GM18873 (cell line): ENCODE results near the gene PRH2.

Experiments used
- ATAC-seq: cut with Tn5 transposase; IDR thresholded peaks from one replicate; pipeline ENCODE4 v1.9.1; 2021; ENCODE audit warnings: mild to moderate bottlenecking, moderate library complexity, moderate number of reproducible peaks; ENCODE audit not compliant: unreplicated experiment, low FRiP score

PRH2 gene

DNA sequence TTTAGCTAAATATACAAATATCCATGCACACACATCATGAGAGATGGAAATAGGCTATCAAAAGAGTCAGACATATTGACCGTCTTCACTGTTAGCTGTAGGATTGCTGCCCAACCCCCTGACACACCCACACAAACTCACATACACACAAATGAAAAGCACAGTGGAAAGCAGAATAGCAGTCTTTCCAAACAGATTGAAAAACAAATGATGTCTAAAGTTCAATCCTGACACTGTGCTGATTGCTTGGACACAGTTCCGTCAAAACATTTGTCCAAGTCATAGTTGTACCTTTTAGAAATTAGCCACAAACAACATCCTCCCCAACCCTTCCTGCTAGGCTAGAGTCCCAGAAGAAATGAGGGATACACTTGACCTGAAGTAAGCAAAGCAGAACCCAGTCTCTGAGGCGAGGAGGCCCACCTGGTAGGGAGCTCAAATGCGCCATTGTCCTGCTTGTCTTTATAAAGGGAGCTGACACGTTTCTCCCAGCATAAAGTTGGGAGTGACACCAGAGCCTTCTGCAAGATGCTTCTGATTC is at the start of gene PRH2:
TSS of gene PRH2 (plus strand) at position 491 of the 541 bp plus-strand sequence. CDS start at position 529, 38 bp downstream.
- no peak for ATAC-seq

DNA sequence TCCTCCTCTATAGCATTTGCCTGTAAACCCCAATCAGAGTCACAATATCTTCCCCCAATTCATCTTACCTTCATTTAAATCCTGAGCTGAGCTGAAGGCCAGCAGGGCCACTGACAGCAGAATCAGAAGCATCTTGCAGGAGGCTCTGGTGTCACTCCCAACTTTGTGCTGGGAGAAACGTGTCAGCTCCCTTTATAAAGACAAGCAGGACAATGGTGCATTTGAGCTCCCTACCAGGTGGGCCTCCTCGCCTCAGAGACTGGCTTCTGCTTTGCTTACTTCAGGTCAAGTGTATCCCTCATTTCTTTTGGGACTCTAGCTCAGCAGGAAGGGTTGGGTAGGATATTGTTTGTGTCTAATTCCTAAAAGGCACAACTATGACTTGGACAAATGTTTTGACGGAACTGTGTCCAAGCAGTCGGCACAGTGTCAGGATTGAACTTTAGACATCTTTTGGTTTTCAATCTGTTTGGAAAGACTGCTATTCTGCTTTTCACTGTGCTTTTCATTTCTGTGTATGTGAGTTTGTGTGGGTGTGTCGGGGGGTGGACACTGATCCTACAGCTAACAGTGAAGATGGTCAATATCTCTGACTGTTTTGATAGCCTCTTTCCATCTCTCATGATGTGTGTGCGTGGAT is 44.8 kb upstream of the PRH2 start, which contains the start of gene PRH1:
TSS of gene PRH1 (minus strand) at position 170 of the 640 bp plus-strand sequence. CDS start at position 132, 38 bp downstream.
- no peak for ATAC-seq

DNA sequence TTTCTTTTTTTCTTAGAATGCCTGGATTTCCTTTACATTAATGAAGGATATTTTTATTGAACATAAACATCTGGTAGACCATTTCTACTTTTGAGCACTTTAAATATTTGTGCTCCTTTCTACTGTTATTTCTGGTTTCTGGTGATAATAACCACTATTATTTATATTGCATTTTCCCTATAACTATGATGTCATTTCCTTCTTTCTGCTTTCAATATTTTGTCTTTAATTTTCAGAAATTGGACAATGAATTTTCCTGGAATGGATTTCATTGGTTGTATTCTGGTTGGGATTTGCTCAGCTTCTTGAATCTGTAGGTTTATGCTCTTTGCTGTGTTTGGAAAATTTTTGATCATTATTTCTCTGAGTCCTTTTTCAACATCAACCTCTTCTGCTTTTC is 39.8 kb upstream of the PRH2 start:
- no peak for ATAC-seq

DNA sequence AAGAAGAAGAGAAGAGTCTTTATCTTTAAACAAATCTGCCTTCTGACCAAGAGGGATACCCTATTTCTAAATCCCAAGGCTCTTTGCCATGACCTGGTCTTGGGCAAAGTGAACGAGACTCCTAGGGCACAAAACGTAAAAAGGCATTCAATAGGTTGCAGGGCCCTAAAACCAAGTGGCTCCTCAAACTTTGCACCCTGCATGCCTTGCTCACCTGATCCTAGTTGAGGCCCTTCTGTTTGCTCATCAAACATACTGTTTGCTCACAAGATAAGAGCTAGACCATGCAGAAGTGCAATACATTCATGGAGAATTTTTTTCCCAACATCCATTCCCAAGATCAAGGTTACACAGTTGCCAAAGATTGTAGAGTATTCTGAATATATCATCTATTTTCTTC is 37.1 kb upstream of the PRH2 start:
- no peak for ATAC-seq

DNA sequence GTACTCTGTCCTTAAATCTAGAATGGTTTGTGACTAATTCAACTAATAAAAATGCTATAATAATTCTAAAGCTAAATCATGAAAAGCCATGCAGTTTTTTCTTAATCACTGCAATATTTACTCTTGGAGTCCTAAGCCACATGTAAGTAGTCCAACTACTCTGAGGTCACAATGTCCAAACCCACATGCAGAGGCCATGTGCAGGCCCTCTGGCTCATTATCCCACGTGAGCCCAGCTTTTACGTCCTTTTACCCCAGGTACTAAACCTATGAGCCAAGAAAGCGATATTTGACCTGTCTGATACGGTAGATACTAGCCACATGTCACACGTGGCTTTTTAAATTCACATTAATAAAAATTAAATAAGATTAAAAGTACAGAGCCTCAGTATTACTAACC is 32.2 kb upstream of the PRH2 start:
- ATAC-seq, result no peak

DNA sequence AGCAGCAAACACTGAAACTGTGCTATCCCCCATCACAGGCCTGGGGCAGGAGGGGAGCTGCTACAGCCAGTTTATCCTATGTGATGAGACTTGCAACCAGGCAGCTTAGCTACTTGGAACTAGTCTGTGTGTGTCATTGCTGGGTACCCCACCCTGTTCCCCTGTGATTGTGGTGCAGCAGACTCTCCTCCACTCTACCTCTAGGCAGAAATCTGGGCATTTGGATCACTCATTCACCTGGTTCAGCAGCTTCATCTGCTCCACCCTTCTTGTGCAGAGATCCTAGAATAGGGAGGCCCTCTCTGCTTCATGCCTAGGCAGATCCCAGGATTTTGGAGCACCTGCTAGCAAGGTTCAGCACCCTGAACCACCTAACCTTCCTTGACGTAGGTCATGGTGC is 28.5 kb upstream of the PRH2 start:
- no peak for ATAC-seq

DNA sequence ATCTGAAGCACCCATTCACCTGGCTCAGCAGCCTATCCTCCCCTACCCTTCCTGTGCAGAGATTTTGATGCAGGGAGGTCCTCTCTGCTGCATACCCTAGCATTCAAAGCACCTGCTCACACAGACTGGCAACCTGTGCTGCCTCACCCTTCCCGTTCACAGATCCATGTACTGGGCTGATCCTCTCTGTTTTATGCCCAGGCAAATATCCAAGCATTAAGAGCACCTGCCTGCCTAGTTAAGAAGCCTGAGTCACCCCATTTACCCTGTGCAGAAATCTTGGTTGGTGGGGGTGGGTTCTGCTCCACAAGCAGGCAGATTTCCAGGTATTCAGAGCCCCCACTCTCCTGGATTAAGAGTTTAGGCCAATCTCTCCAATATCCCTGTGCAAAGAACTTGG is 28.1 kb upstream of the PRH2 start:
- ATAC-seq, result no peak

DNA sequence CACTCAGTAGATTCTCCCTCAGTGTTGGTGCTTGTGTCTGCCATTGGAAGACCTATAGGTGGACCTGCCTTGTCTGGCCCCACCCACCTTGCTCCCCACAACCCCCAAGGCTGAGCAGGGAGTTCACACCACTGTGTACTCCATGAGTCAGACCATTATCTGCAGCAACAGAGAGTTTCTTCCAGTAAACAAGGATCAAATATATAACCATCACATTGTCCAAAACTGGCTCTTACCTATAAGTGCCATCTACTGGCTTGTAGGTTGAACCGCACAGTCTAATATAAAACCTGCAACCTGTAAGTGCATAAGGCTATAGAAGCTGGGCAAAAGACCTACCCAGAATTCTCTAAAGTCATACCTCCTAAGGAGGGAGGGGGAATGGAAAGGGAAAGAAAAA is 27.6 kb upstream of the PRH2 start:
- ATAC-seq, result no peak

DNA sequence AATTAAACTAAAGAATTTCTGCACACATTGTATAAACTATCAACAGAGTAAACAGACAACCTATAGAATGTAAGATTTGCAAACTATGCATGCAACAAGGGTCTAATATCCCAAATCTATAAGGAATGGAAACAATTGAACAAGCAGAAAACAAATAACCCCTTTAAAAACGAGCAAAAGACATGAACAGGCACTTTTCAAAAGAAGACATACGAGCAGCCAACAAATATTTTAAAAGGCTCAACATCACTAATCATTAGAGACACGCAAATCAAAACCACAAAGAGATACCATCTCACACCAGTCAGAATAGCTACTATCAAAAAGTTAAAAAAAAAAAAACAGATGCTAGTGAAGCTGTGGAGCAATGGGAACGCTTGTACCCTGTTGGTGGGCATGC is 24.4 kb upstream of the PRH2 start:
- ATAC-seq, result no peak

DNA sequence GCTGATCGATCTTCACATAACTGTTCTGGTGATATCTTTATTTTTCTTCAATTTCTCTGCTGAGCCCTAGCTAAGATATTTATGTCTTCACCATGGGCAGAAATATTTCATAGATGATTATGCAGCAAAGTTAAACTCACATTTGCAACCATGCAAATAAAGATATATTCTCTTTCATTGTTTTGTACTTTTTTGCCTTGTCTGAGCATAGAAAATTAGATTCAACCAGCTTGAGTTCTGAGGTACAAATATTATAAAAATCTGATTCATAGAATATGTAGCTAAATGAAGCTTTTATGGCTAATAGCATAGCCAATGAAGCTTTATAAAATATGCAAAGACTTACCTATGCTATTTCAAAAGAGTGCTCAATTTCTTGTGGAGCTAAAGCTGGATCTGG is 19.6 kb upstream of the PRH2 start, which contains the start of gene TAS2R13:
TSS of gene TAS2R13 (minus strand) at position 101 of the 400 bp plus-strand sequence. CDS start 264 bp downstream, outside the sequence.
- no peak for ATAC-seq

DNA sequence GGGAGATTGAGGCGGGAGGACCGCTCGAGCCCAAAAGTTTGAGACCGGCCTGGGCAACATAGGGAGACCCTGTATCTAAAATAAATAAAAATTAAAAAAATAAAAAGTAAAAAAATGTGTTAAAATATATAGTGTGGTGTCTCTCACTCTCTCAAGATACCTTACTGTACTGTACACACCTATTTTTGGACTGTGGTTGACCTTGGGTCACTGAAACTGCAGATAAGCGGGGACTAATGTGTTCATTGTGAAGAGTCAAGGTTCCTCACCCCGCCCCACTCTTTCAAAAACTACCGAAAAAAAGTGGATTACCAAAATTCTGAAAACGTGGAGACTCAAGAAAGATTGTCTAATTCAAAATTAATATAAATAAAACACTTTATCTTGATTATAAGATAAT is 18.7 kb upstream of the PRH2 start:
- ATAC-seq, result no peak

DNA sequence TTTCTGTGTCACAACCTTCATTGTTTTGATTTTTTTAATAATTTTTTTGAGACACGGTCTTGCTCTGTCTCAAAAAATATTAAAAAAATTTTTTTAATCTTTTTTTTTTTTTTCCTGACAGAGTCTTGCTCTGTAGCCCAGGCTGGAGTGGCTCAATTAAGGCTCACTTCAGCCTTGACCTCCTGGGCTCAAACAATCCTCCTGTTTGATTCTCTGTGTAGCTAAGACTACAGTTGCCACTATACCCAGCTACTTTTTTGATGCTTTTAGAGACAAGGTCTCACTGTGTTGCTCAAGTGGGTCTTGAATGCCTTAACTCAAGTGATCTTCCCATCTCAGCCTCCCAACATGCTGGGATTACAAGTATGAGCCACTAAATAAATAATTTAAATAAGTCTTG is 9.2 kb upstream of the PRH2 start:
- ATAC-seq, result no peak

DNA sequence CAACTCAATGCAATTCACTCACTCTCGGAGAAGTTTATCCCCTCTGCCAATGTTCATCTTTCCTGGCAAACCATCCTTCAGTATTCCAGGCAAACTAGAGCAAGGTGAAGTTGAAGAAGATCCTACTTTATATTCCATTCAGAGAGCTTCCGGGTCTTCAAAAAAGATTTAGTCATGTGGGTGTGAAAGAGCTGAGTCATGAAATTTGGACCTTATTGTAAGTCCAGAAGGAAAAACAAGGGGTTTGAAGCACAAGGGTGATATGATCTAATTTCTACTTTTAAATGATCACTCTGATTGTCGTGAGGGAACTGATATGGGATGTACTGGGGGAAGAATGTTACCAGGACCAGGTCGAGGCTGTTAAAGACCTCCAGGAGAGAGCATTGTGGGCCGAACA is 2.8 kb upstream of the PRH2 start:
- ATAC-seq, result no peak

DNA sequence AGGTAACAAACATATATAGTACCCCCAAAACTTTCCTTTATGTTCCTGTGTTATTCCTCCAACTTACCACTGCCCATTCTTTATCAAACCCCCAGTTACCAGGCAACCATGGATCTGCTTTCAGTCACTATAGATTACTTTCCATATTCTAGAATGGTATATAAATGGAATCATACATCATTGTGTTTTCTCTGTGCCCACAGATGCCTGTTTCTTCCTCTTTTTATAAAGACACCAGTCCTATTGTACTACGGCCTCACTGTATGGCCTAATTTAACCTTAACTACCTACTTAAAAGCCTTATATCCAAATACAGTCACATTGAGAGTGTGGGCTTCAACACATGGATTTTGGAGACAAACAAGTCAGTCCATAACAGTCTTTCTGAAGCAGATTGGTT is 7.5 kb downstream of the PRH2 start:
- no peak for ATAC-seq

DNA sequence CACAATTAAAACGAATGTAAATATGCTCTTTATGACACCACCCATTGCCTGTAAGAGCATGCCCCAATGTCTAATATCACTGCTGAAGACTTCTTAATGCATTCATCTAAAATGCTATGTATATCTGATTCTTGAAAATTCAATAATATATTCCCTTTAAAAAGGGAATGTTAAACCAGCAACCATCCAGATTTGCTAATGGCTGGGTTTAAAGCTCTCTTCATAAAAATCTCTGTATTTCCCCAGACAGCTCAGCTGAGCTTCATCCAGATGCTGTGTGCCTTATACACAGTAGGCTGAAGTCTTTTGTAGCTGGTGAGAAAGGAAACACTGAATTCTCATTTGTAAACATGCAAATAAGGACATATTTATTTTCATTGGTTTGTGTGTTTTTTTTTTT is 10.1 kb downstream of the PRH2 start, which contains the start of gene TAS2R14:
TSS of gene TAS2R14 (minus strand) at position 101 of the 400 bp plus-strand sequence. CDS start at position 45, 56 bp downstream.
- ATAC-seq, result no peak

DNA sequence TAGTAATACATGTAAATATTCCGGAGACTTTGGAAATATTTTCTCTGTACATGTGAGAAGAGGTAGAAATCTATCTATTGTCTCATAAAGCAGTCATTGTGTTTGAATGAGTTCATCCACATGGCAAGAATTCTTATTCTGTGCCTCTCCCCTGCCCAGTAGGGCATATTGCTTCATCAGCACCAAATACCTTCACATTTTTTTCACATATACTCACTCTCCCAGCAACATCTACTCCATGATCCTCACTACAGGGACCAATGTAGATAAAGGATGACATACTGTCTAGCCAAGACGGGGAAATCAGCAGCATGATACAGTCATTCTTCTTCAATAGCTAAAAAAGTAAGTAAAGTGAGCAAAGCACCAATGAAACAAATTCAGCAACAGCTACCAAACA is 11.4 kb downstream of the PRH2 start:
- ATAC-seq, result no peak

DNA sequence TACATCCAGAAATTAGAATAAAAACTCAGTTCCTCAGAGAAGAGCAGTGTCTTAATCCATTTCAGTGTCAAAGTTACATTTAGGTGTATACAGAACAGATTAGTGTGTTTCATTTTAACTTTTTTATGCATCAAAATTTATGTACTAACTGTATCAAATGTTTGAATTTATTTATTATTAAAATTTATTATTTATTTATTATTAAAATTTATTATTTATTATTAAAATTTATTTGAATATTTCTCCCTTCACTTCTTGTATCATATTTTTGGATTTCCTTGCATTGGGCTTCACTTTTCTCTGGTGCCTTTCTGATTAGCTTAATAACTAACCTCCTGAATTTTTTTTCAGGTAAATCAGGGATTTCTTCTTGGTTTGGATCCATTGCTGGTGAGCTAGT is 12.3 kb downstream of the PRH2 start:
- no peak for ATAC-seq

DNA sequence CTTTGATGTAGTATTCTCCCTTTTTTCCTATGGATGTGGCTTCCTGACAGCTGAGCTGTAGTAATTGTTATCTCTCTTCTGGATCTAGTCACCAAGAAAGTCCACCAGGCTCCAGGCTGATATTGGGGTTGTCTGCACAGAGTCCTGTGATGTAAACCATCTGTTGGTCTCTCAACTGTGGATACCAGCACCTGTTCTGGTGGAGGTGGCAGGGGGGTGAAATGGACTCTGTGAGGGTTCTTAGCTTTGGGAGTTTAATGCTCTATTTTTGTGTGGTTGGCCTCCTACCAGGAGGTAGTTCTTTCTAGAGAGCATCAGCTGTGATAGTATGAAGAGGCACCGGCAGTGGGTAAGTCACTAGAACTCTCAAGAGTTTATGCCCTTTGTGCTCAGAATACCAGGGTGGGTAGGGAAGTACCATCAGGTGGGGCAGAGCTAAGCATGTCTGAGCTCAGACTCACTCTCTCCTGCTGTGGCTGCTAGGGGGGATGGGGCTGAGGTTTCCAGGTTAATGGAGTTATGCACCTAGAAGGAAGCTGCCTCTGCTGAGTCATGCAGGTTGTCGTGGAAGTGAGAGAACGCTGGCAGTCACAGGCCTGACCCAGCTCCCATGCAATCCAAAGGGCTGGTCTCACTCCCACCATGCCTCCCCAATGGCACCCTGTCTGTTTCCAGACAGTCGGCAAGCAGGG is 13.0 kb downstream of the PRH2 start:
- no peak for ATAC-seq

DNA sequence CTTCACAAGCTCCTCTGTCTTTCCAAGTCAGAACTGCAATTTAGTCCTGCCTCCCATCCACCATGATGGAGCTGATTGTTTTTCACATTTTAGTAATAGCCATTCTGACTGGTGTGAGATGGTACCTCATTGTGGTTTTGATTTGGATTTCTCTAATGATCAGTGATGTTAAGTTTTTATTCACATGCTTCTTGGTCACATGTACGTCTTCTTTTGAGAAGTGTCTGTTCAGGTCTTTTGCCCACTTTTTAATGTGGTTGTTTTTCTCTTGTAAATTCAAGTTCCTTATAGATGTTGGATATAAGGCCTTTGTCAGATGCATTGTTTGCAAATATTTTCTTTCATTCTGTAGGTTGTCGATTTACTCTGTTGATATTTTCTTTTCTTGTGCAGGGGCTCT is 14.1 kb downstream of the PRH2 start:
- ATAC-seq, result no peak

DNA sequence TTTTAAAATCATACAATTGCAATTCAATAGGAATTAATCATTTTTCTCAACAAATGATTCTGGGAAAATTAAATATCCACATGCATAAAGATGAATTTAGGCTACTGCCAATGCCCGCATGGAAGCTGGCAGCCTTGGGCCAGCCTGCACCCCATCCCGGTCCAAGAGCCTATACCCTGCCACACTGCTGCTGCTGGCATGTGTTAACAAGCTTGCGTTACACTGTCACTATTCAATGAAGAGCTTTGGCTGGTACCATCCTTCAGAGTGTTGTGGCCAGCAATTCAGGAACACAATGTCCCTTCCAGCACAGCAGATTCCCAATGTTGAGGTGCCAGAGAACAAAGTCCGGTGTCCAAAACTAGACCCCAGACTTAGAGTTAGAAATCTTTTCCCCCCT is 23.6 kb downstream of the PRH2 start:
- ATAC-seq, result no peak

DNA sequence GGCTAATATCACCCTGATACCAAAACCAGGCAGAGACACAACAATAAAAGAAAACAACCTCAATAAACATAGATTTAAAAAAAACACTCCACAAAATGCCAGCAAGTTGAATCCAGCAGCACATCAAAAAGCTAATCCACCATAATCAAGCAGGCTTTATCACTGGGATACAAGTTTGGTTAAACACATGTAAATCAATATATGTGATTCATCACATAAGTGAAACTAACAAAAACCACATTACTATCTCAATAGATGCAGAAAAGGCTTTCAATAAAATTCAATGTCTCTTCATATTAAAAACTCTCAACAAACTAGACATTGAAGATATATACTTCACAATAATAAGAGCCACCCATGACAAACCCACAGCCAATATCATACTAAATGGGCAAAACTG is 27.0 kb downstream of the PRH2 start:
- no peak for ATAC-seq

DNA sequence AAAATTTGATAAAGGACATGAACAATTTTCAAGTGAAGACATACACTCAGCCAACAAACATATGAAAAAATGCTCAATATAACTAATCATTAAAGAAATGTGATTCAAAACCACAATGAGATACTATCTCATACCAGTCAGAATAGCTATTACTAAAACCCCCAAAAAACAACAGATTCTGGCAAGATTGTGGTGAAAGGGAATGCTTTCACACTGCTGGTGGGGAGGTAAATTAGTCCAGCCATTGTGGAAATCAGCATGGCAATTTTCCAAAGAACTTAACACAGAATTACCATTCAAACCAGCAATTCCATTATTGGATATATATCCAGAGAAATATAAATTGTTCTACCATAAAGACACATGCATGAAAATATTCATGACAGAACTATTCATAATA is 28.7 kb downstream of the PRH2 start:
- ATAC-seq, result no peak
